Breast epithelium (tissue), 3 donors: ENCODE measurements around the gene APCS.

ENCODE experiments used
- CTCF ChIP-seq, 3 donors: fragments of 450-650 bp; IDR thresholded peaks; one replicate each; pipeline ENCODE4 v1.5.1; 2016 to 2017; ENCODE audit warnings: antibody characterized with exemption in 3 of 3, mild to moderate bottlenecking in 3 of 3, moderate library complexity in 3 of 3
- POLR2A ChIP-seq: fragments of 450-650 bp; IDR thresholded peaks from one replicate; pipeline ENCODE4 v1.6.1; 2016; ENCODE audit warnings: antibody characterized with exemption, mild to moderate bottlenecking, moderate library complexity
- POLR2AphosphoS5 ChIP-seq, 3 donors: sonication (generic); formaldehyde crosslinking; IDR thresholded peaks; one replicate each; pipeline ENCODE4 v1.6.1; 2017; ENCODE audit warnings: antibody characterized with exemption in 3 of 3

- no peak for TF ChIP-seq POLR2A
- no peak for TF ChIP-seq CTCF (IDR thresholded peaks at IDR 0.05)
- no peak for TF ChIP-seq POLR2AphosphoS5 (IDR thresholded peaks at IDR 0.05)
Observed at GRCh38 chr1:159561497-159561896, 26.1 kb upstream of the APCS start.
